HEK293 (cell line): Measurements from ENCODE around the gene C1D.

Experiments
- CTCF ChIA-PET: fragments of 350-600 bp; formaldehyde crosslinking; extraction: SDS; loops from one replicate; lab custom pipeline; 2021; ENCODE audit warnings: antibody characterized with exemption; lab: Yijun Ruan, JAX
- POLR2A ChIA-PET: fragments of 300-600 bp; formaldehyde crosslinking; extraction: SDS; loops from one replicate; lab custom pipeline; 2020; ENCODE audit warnings: antibody characterized with exemption, inconsistent platforms; lab: Yijun Ruan, JAX
- H3K27ac ChIP-seq: fragments of 200-500 bp; sonication (Bioruptor generic); 2 replicates; pipeline ENCODE4 v1.5.1; 2014; ENCODE audit warnings: low read depth, low read length, control low read depth, inconsistent platforms; ENCODE audit errors: extremely low read depth
- H3K36me3 ChIP-seq, 2 experiments: fragments of 200-500 bp in 1 of 2; sonication (Bioruptor generic) in 1 of 2; 1 replicate in 1 of 2; 2 replicates in 1 of 2; pipeline ENCODE4 v1.5.1; 2014 to 2017; ENCODE audit warnings: inconsistent platforms in 2 of 2, low read length in 2 of 2; ENCODE audit not compliant: control insufficient read depth in 2 of 2, insufficient read depth in 1 of 2
- H3K4me1 ChIP-seq: fragments of 200-500 bp; sonication (Bioruptor generic); 2 replicates; pipeline ENCODE4 v1.5.1; 2014; ENCODE audit warnings: mild to moderate bottlenecking, low read length, inconsistent platforms; ENCODE audit not compliant: control insufficient read depth, insufficient read depth
- H3K4me3 ChIP-seq: 2 replicates; pipeline ENCODE4 v1.5.1; 2011; ENCODE audit warnings: low read depth, mild to moderate bottlenecking, control low read depth, low read length, moderate library complexity
- H3K9me3 ChIP-seq: fragments of 200-500 bp; sonication (Bioruptor generic); 2 replicates; pipeline ENCODE4 v1.5.1; 2014; ENCODE audit warnings: low read depth, low read length, inconsistent platforms; ENCODE audit not compliant: control insufficient read depth, insufficient read depth
- HIC1 ChIP-seq: fragments of 450-650 bp; formaldehyde crosslinking; IDR thresholded peaks from 2 replicates; pipeline ENCODE4 v1.5.1; 2016; ENCODE audit warnings: missing biosample characterization, missing genetic modification characterization
- HOXC10 ChIP-seq: sonication (generic); formaldehyde crosslinking; IDR thresholded peaks from 2 replicates; pipeline ENCODE4 v1.8.1; 2023; ENCODE audit warnings: mild to moderate bottlenecking, missing genetic modification reagents
- KLF17 ChIP-seq: fragments of 450-650 bp; formaldehyde crosslinking; IDR thresholded peaks from 2 replicates; pipeline ENCODE4 v1.5.1; 2016; ENCODE audit warnings: missing biosample characterization, missing genetic modification characterization
- SALL2 ChIP-seq: fragments of 450-650 bp; formaldehyde crosslinking; IDR thresholded peaks from 2 replicates; pipeline ENCODE4 v1.5.0; 2017; ENCODE audit warnings: missing biosample characterization, mild to moderate bottlenecking, missing genetic modification characterization, borderline replicate concordance
- SP7 ChIP-seq: fragments of 450-650 bp; formaldehyde crosslinking; IDR thresholded peaks from 2 replicates; pipeline ENCODE4 v1.5.1; 2016; ENCODE audit warnings: missing biosample characterization, missing genetic modification characterization
- ZBTB17 ChIP-seq: fragments of 450-650 bp; formaldehyde crosslinking; IDR thresholded peaks from 2 replicates; pipeline ENCODE4 v1.5.1; 2016; ENCODE audit warnings: missing biosample characterization, missing genetic modification characterization
- ZEB2 ChIP-seq: fragments of 450-650 bp; formaldehyde crosslinking; IDR thresholded peaks from 2 replicates; pipeline ENCODE4 v1.5.1; 2016; ENCODE audit warnings: missing biosample characterization, missing genetic modification characterization
- ZFHX2 ChIP-seq: fragments of 450-650 bp; formaldehyde crosslinking; conservative IDR thresholded peaks from 2 replicates; pipeline ENCODE4 v1.5.1; 2016; ENCODE audit warnings: missing biosample characterization, missing genetic modification characterization
- ZNF10 ChIP-seq: fragments of 450-650 bp; formaldehyde crosslinking; IDR thresholded peaks from 2 replicates; pipeline ENCODE4 v1.5.1; 2017; ENCODE audit warnings: missing biosample characterization, missing genetic modification characterization
- ZNF18 ChIP-seq: fragments of 450-650 bp; formaldehyde crosslinking; IDR thresholded peaks from 2 replicates; pipeline ENCODE4 v1.5.1; 2016; ENCODE audit warnings: missing biosample characterization, missing genetic modification characterization
- ZNF211 ChIP-seq: fragments of 450-650 bp; formaldehyde crosslinking; IDR thresholded peaks from 2 replicates; pipeline ENCODE4 v1.5.1; 2016; ENCODE audit warnings: low read depth, missing biosample characterization, missing genetic modification characterization
- ZNF221 ChIP-seq: fragments of 450-650 bp; formaldehyde crosslinking; IDR thresholded peaks from 2 replicates; pipeline ENCODE4 v1.5.1; 2017; ENCODE audit warnings: missing biosample characterization, missing genetic modification characterization, borderline replicate concordance
- ZNF266 ChIP-seq: fragments of 450-650 bp; formaldehyde crosslinking; IDR thresholded peaks from 2 replicates; pipeline ENCODE4 v1.5.1; 2016; ENCODE audit warnings: missing biosample characterization, missing genetic modification characterization, low read depth
- ZNF280D ChIP-seq: fragments of 450-650 bp; formaldehyde crosslinking; IDR thresholded peaks from 2 replicates; pipeline ENCODE4 v1.5.1; 2016; ENCODE audit warnings: missing biosample characterization, missing genetic modification characterization
- ZNF311 ChIP-seq: fragments of 450-650 bp; formaldehyde crosslinking; IDR thresholded peaks from 2 replicates; pipeline ENCODE4 v1.5.1; 2017; ENCODE audit warnings: missing biosample characterization, missing genetic modification characterization, borderline replicate concordance
- ZNF521 ChIP-seq: fragments of 450-650 bp; formaldehyde crosslinking; IDR thresholded peaks from 2 replicates; pipeline ENCODE4 v1.5.1; 2017; ENCODE audit warnings: missing biosample characterization, mild to moderate bottlenecking, missing genetic modification characterization
- ZNF549 ChIP-seq: fragments of 450-650 bp; IDR thresholded peaks from 2 replicates; pipeline ENCODE4 v1.5.1; 2018; ENCODE audit warnings: missing biosample characterization, missing genetic modification characterization, mild to moderate bottlenecking, inconsistent platforms, moderate library complexity
- ZNF561 ChIP-seq: fragments of 450-650 bp; IDR thresholded peaks from 2 replicates; pipeline ENCODE4 v1.5.1; 2018; ENCODE audit warnings: missing biosample characterization, missing genetic modification characterization, borderline replicate concordance
- ZNF610 ChIP-seq: fragments of 450-650 bp; formaldehyde crosslinking; IDR thresholded peaks from 2 replicates; pipeline ENCODE4 v1.5.1; 2016; ENCODE audit warnings: missing biosample characterization, missing genetic modification characterization, borderline replicate concordance
- ZNF629 ChIP-seq: fragments of 450-650 bp; formaldehyde crosslinking; IDR thresholded peaks from 2 replicates; pipeline ENCODE4 v1.5.1; 2017; ENCODE audit warnings: missing biosample characterization, missing genetic modification characterization
- ZNF664 ChIP-seq: fragments of 450-650 bp; formaldehyde crosslinking; IDR thresholded peaks from 2 replicates; pipeline ENCODE4 v1.5.1; 2016; ENCODE audit warnings: missing biosample characterization, missing genetic modification characterization
- ZNF701 ChIP-seq: fragments of 450-650 bp; formaldehyde crosslinking; IDR thresholded peaks from 2 replicates; pipeline ENCODE4 v1.5.1; 2016; ENCODE audit warnings: missing biosample characterization, missing genetic modification characterization
- ZNF791 ChIP-seq: fragments of 450-650 bp; formaldehyde crosslinking; IDR thresholded peaks from 2 replicates; pipeline ENCODE4 v1.5.1; 2016; ENCODE audit warnings: missing biosample characterization, missing genetic modification characterization
- ZSCAN30 ChIP-seq: fragments of 450-650 bp; IDR thresholded peaks from 2 replicates; pipeline ENCODE4 v1.5.1; 2018; ENCODE audit warnings: missing biosample characterization, mild to moderate bottlenecking, missing genetic modification characterization, moderate library complexity

C1D gene

DNA sequence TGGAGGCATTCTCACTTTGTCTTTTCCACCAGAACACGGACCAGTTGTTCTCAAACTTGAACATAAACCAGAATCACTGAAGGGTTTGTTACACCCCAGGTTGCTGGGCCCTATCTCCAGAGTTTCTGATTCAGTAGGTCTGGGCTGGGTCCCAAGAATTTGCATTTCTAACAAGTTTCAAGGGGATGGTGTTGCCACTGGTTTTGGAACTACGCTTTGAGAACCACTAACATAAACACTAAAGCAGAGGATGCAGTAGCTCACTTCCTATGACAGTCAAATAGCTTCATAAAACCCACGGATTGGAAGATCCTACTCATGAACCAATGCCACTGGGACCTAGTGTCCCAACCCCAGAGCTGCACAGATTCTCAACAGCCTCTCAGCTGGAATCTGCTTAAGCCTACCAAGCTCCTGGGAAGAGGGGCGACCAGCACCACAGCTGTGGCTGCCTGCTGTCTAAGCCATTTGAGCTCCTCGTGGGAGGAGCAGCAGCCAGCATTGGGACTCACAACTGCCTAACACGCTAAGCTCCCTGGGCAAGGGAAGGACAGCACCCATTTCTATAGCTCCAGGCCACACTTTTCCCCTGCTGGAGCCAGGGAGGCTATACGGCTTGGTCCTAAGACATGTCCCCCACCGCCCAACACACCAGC, 62.5 kb downstream of the C1D start:
- H3K36me3 ChIP-seq = no peaks in the 10 kb centered on the region
- H3K4me3 ChIP-seq = no peak overlapping the region
- no peaks in the 10 kb centered on the region for H3K9me3 ChIP-seq
- ChIA-PET POLR2A (no interaction called here), CTCF (no interaction called here)
- H3K4me1 ChIP-seq = no peaks in the 10 kb centered on the region
- H3K27ac ChIP-seq = no peak overlapping the region
- TF ChIP-seq ZNF561 (tag by site-specific recombination) (no peak), ZNF10 (tag by site-specific recombination) (no peak), HOXC10 (CRISPR knock-in tag) (no peak), SP7 (tag by site-specific recombination) (no peak), KLF17 (tag by site-specific recombination) (no peak), ZNF266 (tag by site-specific recombination) (no peak), ZNF701 (tag by site-specific recombination) (no peak), ZNF549 (tag by site-specific recombination) (no peak), ZNF311 (tag by site-specific recombination) (no peak), ZEB2 (no peak), ZNF791 (tag by site-specific recombination) (no peak)

GRCh38 chr2:67999332-67999731, 63.5 kb downstream of the C1D start:
- Histone ChIP-seq H3K9me3 (no peaks in the 10 kb centered on the region), H3K4me3 (no peak overlapping the region), H3K27ac (no peak overlapping the region), H3K36me3 (no peaks in the 10 kb centered on the region), H3K4me1 (no peaks in the 10 kb centered on the region)
- TF ChIP-seq ZNF629 (tag by site-specific recombination) (no peak), ZNF521 (no peak), ZBTB17 (tag by site-specific recombination) (no peak), ZSCAN30 (tag by site-specific recombination) (no peak), ZFHX2 (tag by site-specific recombination) (no peak), ZNF18 (no peak), HIC1 (tag by site-specific recombination) (no peak), ZNF211 (tag by site-specific recombination) (no peak), SALL2 (tag by site-specific recombination) (no peak), ZNF664 (tag by site-specific recombination) (no peak), ZNF221 (no peak), ZNF280D (tag by site-specific recombination) (no peak), ZNF610 (no peak)
- ChIA-PET POLR2A (no interaction called here), CTCF (no interaction called here)
